Right hindlimb (tissue), 1 donor: ENCODE results near the gene CMTM3.
"Not testable (repeated sequence)": the region's sequence is repeated elsewhere in the genome, so short reads cannot be mapped to it uniquely, and the experiment has no call there.

Experiments used
- DNase-seq: peaks from one replicate; pipeline ENCODE4 v3.0.0-alpha.2; 2018

CMTM3 gene

GRCh38 chr16:66604376-66605176 lies at the start of gene CMTM3:
CMTM3 (plus strand) TSS chr16:66604704; CDS start chr16:66604806, 102 bp downstream.
- DNase-seq, result peak; percentile 87

DNA sequence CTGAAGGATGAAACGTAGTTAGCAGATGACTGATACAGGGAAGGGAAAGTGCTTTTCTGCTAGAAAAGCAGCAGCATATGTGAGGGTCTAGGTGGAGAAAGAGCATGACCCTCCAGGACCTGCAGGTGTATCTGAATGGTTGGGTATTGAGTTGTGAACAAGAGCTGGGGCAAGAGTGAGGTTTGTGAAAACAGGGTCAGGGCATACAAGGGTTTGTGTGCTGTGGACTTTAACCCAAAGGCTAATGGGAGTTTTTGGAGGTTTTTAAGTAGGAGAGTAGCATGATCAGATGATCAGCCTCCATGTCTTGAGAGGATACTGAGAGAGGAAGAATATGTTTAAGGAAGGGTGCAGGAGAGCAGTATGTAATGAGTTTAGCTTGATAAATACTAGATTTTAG lies 44.4 kb upstream of the CMTM3 start:
- DNase-seq, result no peak

DNA sequence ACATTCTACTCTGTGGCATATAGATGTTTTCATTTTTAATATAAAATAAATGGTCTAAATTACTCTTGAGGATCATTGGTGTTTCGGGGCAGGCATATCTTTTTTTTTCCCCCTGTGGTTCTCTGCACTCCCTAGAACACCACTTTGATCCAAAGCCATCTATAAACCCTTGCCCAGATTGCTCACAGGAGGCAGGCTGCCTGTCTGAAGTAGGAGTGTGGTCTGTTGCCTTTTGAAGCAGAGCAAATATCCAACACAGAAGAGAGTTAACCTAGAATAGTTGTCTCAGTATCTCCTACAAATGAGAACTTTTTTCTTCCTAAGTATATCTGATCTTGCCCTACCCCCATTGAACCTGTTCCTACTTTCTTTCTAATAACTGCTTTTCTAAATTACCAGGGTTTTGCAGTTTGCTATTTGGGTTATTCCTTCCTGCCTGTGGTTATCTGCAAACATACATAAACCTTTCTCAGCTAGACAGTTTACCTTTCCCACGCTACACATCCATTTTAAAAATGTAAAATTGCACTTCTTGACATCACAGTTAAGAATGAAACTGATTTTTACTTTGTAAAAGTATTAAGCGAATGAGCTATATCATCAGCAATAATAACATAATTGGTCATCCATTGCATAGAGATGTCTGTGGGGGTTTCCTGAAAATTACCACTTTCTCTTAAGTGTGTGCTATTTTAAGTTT lies 43.0 kb upstream of the CMTM3 start:
- no peak for DNase-seq

DNA sequence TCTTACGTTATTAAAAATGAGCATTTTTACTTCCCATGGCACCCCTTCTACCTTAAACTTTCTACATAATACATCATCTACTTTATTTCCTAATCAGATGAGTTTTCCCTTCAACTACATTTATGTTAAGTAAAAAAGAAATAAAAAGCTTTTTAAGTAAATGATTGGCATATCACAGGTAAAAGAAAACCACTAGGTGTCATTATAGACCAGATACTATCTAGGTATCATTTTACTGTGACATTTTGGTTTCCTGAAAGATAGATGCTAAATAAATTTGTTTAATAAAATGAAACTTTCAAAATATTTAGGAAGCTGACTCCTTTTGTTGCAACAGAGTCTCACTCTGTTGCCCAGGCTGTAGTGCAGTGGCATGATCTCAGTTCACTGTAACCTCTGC lies 42.1 kb upstream of the CMTM3 start:
- no peak for DNase-seq

DNA sequence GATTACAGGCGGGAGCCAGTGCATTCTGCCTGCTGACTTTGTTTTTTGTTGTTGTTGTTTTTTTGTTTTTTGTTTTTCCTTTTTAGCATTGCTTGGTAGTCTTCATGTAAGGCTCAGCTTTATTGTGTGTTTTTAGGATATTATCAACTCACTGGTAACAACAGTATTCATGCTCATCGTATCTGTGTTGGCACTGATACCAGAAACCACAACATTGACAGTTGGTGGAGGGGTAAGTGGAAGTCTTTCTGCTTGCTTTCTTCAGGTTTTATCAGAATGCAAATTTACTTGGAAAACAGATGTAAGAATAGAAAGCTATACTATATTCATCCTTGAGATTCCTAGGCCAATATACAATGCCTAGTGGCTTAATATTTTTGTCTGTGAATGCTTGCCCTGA lies 41.5 kb upstream of the CMTM3 start:
- no peak for DNase-seq

DNA sequence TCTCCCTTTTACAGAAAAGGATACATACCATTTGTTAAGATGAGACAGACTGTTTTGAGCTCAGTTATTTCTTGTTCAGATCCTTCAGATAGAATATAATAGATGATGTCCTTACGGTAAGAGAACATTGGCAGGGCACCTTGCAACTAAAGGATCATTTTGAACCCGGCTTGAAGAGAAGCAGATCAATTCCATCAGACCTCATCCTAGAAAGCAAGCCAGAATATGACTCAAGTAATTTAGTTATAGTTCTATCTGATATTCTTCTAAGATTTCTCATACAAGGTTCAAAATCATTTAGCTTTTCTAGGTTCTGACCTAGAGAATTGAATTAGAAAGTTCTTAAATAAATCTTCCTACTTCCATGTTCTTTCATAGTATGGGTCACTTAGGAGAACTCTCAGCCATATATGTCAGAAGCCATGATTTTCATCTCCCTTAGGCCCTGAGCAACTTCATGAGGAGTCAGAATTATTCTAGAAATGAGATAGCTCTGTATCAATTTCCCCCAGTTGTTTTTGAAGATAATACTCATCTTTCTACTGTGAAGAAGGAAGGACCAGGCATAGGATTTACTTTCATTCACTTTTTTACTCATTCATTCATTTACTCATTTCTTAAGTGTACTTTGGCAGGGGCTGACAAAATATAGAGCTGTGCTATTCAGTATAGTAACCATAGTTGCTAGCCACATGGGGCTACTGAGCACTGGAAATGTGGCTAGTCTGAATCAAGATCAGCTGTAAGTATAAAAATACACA lies 40.8 kb upstream of the CMTM3 start:
- DNase-seq, result no peak

- no peak for DNase-seq
Measured at GRCh38 chr16:66566051-66566901, 38.2 kb upstream of the CMTM3 start, which contains the start of gene CMTM1. CMTM1 (plus strand) TSS chr16:66566439; CDS start chr16:66566514, 75 bp downstream.

DNA sequence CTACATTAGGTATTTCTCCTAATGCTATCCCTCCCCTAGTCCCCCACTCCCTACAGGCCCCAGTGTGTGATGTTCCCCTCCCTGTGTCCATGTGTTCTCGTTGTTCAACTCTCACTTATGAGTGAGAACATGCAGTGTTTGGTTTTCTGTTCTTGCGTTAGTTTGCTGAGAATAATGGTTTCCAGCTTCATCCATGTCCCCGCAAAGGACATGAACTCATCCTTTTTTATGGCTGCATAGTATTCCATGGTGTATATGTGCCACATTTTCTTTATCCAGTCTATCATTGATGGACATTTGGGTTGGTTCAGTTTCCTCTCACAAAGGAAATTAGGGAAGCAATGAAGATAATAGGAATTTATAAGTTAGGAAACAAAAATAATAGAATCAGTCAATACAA lies 37.2 kb upstream of the CMTM3 start:
- not testable (repeated sequence) for DNase-seq

- no peak for DNase-seq
Measured at GRCh38 chr16:66568355-66568754, 36.1 kb upstream of the CMTM3 start.

DNA sequence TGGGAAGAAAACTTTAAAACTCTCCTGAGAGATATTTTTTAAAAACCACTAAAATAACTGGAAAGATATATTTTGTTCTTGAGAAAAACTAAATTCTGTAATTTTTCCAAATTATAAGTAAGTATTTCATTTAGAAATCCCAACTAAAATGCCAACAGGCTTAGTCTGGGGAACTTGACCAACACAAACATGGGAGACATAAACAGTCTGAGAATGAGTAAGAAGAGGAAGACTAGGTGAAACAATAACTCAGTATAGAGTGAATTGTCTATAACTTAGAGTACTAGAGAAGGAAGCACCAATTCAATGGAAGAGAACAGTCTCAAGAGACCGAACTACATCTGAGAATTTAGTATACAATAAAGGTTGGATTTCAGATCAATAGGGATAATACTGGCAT lies 35.4 kb upstream of the CMTM3 start:
- DNase-seq, result no peak

GRCh38 chr16:66569827-66570405 lies 34.6 kb upstream of the CMTM3 start:
- DNase-seq, result no peak

DNA sequence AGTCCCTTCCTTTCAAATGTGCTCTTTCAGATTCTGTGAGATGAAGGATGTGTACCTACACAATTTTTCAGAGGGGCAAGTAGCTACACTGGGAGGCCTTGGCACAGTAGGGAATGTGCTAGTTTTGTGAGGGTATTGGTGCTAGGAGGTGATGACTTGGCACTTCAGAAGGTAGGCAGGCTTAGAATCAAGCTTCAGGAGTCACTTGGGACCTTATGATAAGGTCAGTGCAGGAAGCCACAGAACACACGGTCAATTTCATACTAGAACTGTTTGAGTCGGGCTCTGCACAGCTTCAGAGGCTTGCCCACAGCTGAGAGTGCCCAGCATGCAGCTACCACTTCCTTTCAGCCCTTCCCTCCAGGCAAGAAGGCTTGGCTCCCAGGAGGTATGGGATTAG lies 32.1 kb upstream of the CMTM3 start:
- no peak for DNase-seq

- DNase-seq, result no peak
Measured at GRCh38 chr16:66574081-66574480, 30.4 kb upstream of the CMTM3 start.

DNA sequence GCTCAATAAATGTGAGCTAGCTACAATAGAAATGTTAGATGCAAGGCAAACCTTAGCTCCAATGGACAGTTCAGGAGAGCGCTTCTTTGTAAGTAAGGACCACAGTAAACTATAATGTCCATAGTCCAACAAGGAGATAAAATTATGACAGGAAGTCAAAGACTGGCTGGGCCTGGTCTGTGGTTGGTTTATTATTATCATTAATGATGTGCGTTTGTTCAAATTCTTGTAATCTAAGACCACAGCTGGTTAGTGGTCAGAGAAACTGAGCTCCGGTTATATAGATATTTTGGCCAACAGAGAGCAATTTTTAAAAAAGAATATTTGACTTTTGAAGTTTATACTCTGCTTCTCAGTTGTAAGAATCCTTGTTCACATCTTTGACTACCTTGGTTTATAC lies 30.0 kb upstream of the CMTM3 start:
- no peak for DNase-seq

- DNase-seq, result no peak
Measured at GRCh38 chr16:66575060-66575459, 29.4 kb upstream of the CMTM3 start.

DNA sequence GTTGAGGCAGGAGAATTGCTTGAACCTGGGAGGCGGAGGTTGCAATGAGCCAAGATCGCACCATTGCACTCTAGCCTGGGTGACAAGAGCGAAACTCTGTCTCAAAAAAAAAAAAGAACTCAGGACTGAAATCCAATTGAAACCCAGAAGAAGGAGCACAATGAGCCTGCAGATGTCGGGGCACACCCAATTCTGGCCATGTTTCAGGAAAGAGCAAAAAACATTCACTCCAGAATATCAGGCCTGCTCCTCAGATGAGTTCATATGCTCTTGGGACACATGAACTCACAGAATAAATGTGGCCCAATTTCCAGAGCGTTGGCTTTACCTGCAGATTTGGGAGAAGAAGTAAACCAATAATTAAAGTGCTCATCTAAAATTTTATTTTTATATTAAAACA lies 28.2 kb upstream of the CMTM3 start:
- no peak for DNase-seq

DNA sequence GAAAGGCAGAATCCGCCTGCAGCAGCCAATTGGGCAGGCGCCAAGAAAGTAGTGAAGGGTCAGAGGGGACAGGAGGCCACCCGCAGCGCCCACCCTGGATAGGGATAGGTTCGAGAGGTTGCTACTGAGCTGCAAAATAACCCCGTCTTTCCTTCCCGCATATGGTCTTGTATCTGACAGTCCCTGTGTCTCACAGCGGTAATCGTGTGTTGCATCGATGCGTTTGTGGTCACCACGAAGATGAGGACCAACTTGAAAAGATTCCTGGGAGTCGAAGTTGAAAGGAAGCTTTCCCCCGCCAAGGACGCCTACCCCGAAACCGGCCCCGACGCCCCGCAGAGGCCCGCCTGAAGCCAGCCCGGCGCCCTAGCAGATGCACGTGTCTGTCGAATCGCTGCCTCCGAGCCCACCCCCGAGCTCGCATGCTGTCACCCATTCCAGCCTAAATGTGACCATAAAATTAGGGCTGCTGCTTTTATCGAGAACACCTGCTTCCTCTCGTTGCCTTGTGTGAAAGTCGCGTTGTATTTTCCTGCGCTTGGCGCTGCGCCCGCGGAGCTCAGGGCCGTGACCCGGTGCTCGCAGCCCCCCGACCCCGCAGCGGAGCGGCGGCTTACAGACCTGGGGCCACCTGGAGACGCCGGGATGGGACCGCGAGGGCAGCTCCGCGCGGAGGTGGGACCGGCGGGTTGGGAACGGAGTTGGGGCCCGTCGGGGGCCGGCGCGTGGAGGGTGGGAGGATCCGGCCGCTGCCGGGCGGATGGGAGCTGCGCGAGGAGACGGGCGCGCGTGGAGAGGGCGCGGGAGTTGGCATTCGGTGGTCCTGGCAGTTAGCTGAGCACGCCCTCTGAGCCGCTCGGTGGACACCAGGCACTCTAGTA lies 25.6 kb upstream of the CMTM3 start, which contains the start of gene CMTM2:
Gene CMTM2, plus strand, starts transcription at position 813 of the 881 bp plus-strand sequence. CDS start 145 bp downstream, outside the sequence.
- peak; percentile 64 for DNase-seq

- peak; percentile 45 for DNase-seq
Measured at GRCh38 chr16:66580605-66581209, 23.8 kb upstream of the CMTM3 start.

GRCh38 chr16:66581246-66581952 lies 23.1 kb upstream of the CMTM3 start:
- DNase-seq, result no peak
